GM21786 (cell line): ENCODE results near the gene RNF10.
"Not testable (repeated sequence)": the region's sequence is repeated elsewhere in the genome, so short reads cannot be mapped to it uniquely, and the experiment has no call there.

Experiments used
- ATAC-seq: cut with Tn5 transposase; IDR thresholded peaks from one replicate; pipeline ENCODE4 v1.9.1; 2021; ENCODE audit not compliant: unreplicated experiment

RNF10 gene

DNA sequence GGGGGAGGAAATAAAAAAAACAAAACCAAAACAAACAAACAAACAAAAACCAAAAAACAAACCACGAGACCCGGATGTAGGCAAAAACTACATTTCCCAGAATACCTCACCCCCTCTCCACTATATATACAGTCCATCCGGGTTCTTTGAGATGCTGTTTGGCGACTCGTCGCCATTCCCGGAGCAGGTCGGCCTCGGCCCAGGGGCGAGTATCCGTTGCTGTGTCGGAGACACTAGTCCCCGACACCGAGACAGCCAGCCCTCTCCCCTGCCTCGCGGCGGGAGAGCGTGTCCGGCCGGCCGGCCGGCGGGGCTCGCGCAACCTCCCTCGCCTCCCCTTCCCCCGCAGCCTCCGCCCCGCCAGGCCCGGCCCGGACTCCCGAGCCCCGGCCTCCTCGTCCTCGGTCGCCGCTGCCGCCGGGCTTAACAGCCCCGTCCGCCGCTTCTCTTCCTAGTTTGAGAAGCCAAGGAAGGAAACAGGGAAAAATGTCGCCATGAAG, at the start of gene RNF10:
TSS of gene RNF10 (plus strand) at position 154 of the 500 bp plus-strand sequence. CDS start 456 bp downstream, outside the sequence.
- peak; percentile 61 for ATAC-seq

DNA sequence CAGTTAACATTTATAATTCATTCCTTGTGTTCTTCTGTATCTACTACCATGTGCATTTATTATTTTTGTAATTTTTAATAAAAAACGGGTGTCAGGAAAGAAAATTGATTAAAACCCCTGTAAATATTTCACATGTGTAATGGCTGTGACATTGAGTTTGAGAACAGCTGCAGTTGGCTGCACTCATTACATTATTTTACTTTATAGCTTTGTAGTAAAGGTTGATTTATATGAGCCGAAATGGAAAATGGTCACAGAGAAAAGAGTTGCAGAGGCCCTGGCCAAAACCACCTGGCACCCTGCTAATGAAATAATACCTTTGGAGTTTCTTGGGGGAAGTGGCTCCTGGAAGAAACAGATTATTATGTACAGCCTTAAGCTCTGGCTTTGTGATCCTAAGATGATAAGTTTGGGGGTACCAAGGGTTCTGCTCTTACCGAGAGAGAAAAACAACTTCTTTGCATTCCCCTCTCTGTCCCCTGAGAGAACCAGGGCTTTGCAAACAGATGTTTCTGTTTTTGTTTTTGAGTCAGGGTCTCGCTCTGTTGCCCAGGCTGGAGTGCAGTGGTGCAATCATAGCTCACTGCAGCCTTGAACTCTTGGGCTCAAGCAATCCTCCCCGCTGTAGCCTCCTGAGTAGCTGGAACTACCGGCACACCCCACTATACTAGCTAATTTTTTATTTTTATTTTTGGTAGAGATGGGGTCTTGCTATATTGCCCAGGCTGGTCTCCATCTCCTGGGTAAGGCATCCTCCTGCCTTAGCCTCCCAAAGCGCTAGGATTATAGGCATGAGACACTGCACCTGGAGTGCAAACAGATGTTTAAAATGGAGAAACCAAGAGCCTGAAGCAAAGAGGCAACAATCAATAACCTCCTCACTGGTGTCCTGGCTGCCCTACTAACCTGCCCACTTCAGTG, 47.9 kb upstream of the RNF10 start:
- ATAC-seq = no peak

DNA sequence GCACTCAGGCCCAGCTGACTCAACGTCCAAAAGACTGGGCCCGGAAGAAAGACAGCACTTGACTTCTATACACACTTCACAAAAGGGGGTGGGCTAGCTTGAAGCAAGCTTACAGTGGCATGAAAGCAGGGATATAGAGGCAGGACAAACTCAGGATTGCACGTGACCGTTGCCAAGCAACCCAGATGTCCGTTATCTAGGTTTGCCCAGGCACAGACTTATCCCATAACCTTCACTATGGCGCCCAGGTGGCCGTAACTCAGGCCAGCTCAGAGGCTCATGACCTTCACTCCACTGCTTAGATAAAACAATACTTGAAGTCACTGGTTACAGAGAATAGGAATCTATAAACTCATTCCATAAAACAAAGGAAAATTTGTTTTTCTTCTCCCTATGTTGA, 46.6 kb upstream of the RNF10 start:
- ATAC-seq = not testable (repeated sequence)

DNA sequence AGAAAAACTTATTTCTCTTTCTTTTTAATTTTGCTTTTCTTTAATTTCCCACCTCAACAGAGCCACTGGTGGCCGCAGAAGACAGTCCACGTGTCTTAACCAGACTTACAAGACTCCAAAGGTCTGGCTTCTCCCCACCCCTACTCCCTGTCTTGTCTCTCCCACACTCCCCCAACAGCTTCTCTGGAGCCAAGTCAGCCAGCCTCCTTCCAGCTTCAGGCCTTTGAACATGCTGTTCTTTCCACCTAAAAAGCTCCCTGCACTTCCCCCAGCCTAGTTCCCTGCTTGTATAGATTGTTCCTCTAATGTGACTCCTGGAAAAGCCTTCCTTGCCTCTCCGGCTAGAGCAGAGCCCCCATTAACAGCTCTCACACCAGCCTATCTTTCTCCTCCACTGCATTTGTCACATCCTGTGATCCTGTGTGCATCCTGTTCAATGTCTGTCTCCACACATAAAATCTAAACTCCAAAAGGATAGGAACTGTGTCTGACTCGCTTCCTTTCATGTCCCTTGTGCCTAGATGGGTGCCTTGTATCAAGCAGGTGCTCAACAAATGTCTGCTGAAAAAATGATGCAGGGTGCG, 46.0 kb upstream of the RNF10 start:
- ATAC-seq = no peak

DNA sequence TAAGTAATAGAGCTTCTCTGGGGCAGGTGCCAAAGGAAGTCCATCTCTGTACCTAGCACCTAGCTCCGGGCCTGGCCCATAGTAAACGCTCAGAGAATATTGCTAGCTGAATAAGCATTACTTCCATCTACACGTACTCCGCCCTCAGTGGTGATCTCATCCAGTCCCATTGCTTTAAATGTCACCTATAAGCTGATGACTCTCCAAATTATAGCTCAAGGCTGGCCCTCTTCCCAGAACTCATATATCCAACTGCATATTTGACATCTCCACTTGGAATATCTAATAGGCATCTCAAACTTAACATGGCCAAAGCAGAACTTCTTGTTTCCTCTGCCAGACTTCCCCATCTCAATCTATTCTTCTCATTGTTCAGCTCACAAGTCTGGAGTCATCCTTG, 45.1 kb upstream of the RNF10 start:
- ATAC-seq = no peak

DNA sequence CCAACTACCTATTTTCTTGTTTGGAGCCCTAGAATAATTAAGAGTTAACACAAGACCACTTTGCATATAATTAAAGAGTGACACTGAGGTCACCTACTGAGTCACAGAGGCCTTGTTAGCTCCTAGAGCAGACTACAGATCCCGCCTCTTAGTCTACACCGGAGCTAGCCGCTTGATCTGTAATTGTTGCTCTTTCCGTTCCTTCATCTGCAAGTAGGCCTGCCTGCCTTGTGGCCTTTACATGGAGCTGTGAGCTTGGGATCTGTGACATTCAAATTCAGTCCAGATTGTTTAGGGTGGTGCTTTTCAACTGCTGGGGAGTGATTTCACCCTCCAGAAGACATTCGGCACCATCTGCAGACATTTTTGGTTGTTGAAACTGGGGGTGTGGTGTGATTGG, 43.8 kb upstream of the RNF10 start:
- ATAC-seq = no peak

DNA sequence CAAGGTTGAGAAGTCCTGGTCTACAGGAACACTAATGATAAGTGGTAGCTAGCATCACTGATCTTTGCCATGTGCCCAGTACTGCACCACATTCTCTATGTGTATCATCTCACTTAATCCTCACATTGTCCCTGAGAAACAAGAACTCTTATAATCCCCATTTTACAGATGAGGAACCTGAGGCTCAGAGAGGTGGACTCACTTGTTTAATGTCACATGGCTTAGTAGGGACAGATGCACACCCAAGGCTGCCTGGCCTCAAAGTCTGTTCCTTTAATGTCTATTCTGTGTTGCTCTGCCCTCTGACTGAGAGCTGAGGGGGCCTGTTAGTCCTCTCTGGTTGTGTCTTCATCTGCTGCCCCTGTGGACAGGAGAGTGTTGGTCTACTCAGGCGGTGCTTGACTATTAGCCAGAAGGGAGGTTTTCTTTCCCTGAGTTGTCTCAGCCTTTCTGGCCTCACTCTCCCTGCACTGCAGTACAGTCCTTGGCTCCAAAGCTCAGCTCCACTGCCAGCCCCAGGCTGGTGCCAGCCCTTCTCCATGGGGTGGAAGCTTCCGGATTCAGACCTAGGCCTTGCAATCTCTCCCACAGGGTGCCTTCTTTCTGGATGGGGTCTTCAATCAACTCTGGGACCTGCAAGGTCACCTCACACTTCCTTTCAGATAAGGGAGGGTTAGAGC, 43.2 kb upstream of the RNF10 start:
- no peak for ATAC-seq

DNA sequence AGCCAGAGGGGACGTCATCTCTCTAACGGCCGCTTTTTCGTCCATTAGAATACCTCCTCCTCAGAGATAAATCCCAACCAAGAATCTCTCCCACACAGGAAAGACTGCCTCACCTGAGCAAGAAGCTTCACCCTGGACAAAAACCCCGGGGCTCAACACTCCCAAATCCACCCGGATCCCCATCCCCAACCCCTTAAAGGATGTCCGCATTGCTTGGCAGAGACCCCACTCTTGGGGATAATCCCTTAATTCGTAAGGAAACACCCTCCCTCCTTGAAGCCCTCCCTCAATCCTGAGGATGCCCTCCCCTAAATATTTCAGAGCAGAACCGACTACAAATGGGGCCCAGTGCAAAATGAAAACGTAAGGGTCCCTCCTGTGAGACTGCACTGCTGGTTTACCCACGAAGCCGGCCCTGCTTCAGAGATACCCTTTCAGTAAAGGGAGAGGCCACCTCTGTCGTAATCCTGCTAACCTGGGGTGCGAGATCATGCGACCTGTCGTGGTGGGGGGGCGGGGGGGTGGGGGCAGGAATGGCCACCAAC, 38.9 kb upstream of the RNF10 start:
- ATAC-seq = no peak

DNA sequence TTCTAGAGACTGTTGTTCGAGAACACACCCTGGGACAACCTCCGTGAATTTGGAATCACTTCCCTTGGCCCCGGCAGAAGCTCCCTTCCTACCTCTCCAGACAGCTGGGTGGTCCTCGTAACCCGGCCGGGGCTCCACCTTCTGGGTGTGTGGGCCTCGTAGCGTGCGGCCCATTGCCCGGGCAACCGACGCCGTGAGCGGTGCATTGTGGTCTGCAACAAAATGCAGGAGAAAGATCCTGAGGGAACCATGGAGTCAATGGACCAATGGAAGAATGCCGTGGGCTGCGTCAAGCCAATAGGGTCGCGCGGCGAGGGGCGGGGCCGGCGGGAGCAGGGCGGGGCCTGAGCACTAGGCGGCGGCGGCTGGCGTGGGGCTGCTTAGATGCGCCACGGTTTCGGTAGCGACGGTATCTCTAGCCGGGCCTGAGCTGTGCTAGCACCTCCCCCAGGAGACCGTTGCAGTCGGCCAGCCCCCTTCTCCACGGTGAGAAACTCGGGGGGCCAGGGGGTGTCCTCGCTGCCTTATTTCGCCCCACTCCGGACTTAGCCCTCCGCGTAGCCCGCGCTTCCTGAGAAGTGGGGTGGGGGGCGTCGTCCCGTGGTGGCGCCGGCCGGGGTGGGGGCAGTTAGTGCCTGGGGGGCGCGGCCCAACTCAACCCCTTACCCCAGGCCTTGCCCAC, 38.3 kb upstream of the RNF10 start, which contains the start of gene DYNLL1:
TSS of gene DYNLL1 (plus strand) at position 383 of the 682 bp plus-strand sequence. CDS start 309 bp downstream, outside the sequence.
- ATAC-seq = peak; percentile 91

DNA sequence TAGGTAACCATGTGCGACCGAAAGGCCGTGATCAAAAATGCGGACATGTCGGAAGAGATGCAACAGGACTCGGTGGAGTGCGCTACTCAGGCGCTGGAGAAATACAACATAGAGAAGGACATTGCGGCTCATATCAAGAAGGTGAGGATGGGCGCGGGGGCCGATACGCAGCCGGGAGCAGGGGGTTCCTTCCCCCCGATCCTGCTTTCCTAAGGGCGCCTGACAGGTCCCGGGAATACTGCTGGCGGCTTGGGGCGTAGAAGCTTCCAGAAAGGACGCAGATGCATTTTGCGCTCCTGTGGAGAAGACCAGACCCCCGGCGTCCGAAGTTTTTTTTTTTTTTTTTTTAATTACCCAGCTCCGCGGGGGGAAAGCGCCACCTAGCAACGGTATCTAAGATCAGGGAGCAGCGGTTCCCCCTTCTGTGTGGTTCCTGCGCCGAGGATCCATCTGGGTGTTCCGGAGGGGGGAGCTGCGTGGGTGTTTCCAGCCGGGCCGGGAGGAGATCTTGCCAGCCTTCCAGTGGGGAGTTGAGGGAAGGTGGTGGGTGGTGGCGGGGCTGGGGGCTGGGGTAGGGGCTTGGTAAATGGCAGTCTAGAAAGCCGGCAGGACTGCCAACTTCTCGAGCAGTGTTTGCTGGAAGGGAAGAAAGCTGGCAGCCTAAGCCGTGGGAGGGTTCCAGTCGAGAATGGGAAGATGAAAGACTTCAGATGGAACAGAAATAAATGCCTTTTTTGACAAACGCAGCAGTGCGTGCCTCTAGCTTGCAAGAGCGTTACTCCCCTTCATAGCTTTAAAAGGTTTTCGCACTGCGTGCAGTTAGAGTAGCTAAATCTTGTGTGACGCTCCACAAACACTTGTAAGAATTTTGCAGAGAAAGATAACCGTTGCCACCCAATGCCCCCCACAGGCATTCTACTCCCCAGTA, 37.5 kb upstream of the RNF10 start:
- peak; percentile 7 for ATAC-seq

DNA sequence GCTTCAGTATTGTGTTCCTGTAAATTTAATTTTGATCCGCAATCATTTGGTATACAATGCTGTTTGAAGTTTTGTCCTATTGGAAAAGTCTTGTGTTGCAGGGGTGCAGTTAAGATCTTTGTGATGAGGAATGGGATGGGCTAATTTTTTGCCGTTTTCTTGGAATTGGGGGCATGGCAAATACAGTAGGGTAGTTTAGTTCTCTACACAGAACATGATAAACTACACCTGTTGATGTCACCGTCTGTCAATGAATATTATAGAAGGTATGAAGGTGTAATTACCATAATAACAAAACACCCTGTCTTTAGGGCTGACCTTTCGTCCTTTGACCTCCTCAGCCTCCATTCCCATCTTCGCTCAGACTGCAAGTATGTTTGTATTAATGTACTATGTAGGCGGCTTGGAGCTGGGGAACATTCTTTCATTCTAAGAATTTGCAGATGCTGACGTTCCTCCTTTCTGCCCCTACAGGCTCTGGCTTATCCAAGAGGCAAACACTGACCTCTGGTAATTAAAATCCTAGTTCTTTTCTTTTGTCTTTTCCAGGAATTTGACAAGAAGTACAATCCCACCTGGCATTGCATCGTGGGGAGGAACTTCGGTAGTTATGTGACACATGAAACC, 36.5 kb upstream of the RNF10 start:
- ATAC-seq = no peak

DNA sequence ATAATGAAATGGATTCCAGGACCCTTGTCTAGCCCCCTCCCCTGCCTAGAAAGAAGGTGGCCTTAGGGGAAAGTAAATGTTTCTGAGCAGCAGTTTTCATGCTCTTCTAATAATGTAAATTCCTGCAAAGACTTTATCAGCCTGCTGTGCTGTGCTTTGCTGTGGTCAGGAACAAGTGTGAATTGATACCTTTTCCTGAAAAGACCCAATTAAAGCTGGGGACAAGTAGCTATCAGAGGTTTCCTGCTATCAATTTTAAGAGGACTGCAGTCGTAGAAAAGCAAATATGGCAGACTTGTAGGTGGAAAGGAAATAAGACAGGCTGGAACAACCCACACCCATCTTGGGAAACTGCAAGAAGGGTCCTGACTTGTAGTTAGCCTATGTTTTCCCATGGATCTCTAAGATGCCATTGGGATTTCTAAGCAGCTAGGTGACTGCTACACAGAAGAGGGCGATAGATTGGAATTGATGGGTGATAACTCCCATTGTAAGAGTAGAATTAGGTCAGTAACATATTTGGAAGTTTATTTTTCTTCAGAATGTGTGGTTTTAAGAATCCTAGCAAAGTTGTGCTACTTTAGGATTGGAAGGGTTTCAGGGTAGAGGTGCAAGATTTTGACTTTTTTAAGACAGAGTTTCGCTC, 35.2 kb upstream of the RNF10 start:
- no peak for ATAC-seq

DNA sequence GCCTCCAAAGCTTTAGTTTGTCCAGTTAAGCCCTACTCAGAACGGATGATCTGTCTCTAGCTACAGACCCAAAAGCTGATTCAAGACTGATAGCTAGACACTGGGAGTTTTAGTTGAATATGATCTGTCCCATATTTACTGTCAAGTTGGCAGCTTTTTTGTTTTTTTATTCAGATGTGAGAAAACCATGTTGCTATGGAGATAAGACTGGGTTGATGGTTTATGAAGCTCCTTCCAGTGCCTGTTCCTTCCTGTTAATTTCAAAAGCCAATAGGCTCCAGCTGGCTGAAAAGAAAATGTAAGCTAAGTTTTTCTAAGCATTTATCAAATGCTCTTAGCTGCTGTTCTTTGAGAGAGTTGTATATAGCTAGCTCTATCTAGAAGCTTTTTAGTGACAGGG, 33.6 kb upstream of the RNF10 start:
- ATAC-seq = no peak

DNA sequence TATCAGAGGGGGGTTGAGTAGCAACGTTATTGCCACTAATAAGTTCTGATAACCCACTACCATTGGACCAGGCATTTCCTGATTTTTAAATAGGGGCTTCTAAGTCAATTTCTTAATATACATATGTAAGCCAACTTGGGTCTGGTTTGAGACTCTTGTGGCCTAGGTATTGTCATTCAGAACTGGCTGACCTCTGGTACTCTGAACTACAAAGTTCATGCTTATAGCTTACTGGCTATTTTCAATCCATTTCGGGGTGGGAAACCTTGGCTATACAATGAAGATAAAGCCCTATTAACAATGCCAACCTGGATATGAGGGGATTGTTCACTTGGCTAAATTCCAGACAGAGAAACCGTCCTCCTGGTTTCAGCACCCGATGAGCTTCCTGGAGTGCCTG, 29.6 kb upstream of the RNF10 start:
- ATAC-seq = no peak

DNA sequence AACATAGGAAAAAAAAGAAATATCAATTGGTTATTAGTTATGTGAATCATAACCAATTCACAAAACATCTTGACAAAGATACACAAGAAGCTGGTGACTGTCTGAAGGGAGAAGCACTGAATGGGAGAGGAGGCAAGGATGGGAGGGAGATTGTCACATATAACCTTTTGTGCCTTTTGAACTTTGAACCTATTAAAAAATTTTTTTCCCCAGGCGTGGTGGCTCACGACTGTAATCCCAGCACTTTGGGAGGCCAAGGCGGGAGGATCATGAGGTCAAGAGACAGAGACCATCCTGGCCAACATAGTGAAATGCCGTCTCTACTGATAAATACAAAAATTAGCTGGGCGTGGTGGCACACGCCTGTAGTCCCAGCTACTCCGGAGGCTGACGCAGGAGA, 25.6 kb upstream of the RNF10 start:
- ATAC-seq = no peak

DNA sequence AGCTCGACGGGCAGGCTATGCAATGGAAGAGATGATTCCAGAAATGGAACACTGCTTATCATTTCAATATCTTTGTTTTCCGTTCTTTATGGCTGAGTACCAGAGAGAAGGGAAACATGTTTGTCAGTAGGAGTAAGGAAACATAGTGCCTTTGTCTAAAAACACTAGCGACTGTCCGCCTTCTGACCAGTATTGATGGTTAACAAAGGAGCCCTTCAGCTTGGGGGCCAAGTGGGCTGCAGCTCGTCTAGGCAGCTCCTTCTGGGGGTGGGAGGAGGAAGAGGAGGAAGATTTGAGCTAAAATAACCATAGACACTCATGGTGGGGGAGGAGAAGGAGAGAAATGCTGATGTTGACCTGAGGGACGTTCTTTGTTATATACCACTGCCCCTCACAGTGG, 20.2 kb upstream of the RNF10 start:
- ATAC-seq = no peak

DNA sequence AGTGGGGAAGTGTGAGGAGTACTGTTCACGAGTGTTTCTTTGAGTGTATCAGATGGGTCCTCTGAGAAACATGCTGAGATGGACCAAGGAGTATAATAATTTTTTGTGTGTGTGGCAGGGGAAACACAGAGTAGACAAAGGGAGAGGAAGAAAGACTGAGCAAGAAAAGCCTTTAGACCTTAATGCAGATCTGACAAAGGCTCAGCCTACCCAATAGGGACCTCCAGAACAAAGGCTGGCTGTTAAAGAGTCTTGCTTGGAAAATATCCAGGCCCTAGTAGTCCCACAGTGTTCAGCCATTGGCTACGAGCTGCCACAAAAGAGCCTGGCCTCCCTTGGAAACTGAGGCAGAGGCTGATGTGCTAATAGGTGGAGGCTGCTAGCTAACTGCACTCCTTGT, 18.7 kb upstream of the RNF10 start:
- no peak for ATAC-seq

DNA sequence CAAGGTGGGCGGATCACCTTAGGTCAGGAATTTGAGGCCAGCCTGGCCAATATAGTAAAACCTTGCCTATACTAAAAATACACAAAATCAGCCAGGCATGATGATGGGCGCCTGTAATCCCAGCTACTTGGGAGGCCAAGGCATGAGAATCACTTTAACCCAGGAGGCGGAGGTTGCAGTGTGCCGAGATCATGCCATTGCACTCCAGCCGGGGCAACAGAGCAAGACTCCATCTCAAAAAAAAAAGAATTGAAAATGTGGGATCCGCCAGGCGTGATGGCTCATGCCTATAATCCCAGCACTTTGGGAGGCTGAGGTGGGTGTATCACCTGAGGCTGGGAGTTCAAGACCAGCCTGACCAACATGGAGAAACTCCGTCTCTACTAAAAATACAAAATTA, 14.8 kb upstream of the RNF10 start:
- not testable (repeated sequence) for ATAC-seq

DNA sequence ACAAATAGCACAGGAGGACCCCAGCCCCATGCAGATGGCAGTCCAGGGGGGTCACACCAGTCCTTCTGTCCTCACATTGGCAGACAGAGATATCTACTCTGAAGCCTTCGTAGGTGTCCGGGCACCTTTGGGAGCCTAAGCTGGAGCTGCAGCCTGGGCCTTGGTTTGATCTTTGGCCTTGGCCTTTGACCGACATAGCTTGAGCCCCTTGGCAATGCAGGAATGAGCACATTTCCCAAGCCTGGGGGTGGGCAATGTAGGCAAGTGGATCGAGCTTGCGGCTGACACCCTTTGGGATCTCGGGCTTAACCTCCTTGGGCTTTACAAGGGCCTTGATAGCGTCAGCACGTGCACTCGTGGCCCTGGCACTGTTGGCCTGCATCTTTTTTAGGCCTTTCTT, 11.6 kb upstream of the RNF10 start:
- ATAC-seq = no peak
